Astrocyte (in vitro differentiated cells and primary cell): Measurements from ENCODE around the gene GABRA5. TPM values are rescaled to one million over a fixed set of nuclear protein-coding genes. Genes with fewer than 3 reads are reported as not detected.

Source experiments
- DNase-seq: peaks from one replicate; pipeline ENCODE4 v3.0.0-alpha.2; 2010; ENCODE audit warnings: low read depth
- FAIRE-seq: peaks from 2 replicates; lab custom pipeline; 2011; peaks lifted over from hg19 to GRCh38; lab: Jason Lieb, UNC
- H2AFZ ChIP-seq: 2 replicates; pipeline ENCODE4 v1.6.0; 2012; ENCODE audit warnings: low read depth, low read length, inconsistent platforms
- H3K27ac ChIP-seq: 2 replicates; pipeline ENCODE4 v1.5.1; 2011; ENCODE audit warnings: low read depth, low read length, inconsistent platforms
- H3K27me3 ChIP-seq: 2 replicates; pipeline ENCODE4 v1.6.0; 2011; ENCODE audit warnings: low read length, inconsistent platforms; ENCODE audit not compliant: insufficient read depth
- H3K36me3 ChIP-seq: 2 replicates; pipeline ENCODE4 v1.5.1; 2011; ENCODE audit warnings: low read length, inconsistent platforms; ENCODE audit not compliant: insufficient read depth
- H3K4me1 ChIP-seq: 2 replicates; pipeline ENCODE4 v1.5.1; 2011; ENCODE audit warnings: low read length, inconsistent platforms; ENCODE audit not compliant: insufficient read depth
- H3K4me2 ChIP-seq: 2 replicates; pipeline ENCODE4 v1.6.0; 2012; ENCODE audit warnings: low read length, inconsistent platforms
- H3K4me3 ChIP-seq: 2 replicates; pipeline ENCODE4 v1.5.1; 2011; ENCODE audit warnings: low read depth, mild to moderate bottlenecking, low read length, inconsistent platforms; ENCODE audit not compliant: insufficient read depth
- H3K79me2 ChIP-seq: 2 replicates; pipeline ENCODE4 v1.6.0; 2012; ENCODE audit warnings: mild to moderate bottlenecking, low read length, inconsistent platforms; ENCODE audit not compliant: insufficient read depth
- H3K9ac ChIP-seq: 2 replicates; pipeline ENCODE4 v1.6.0; 2012; ENCODE audit warnings: mild to moderate bottlenecking, low read length, inconsistent platforms
- H3K9me3 ChIP-seq: 2 replicates; pipeline ENCODE4 v1.5.1; 2012; ENCODE audit warnings: low read depth, mild to moderate bottlenecking, low read length, inconsistent platforms; ENCODE audit not compliant: insufficient read depth
- H4K20me1 ChIP-seq: 2 replicates; pipeline ENCODE4 v1.6.0; 2012; ENCODE audit warnings: low read length, inconsistent platforms; ENCODE audit not compliant: insufficient read depth
- H3K27ac Mint-ChIP-seq: one replicate; pipeline ENCODE4 v1.8.0; 2021; ENCODE audit warnings: mild to moderate bottlenecking, mixed read lengths; ENCODE audit not compliant: unreplicated experiment
- H3K27me3 Mint-ChIP-seq: one replicate; pipeline ENCODE4 v1.8.0; 2021; ENCODE audit warnings: low read depth, mixed read lengths; ENCODE audit not compliant: unreplicated experiment
- H3K36me3 Mint-ChIP-seq: one replicate; pipeline ENCODE4 v1.8.0; 2021; ENCODE audit warnings: low read depth, mixed read lengths; ENCODE audit not compliant: unreplicated experiment
- H3K4me1 Mint-ChIP-seq: one replicate; pipeline ENCODE4 v1.8.0; 2021; ENCODE audit warnings: low read depth, mixed read lengths; ENCODE audit not compliant: unreplicated experiment
- H3K4me3 Mint-ChIP-seq: one replicate; pipeline ENCODE4 v1.8.0; 2021; ENCODE audit warnings: mild to moderate bottlenecking, moderate library complexity, mixed read lengths; ENCODE audit not compliant: unreplicated experiment
- H3K9me3 Mint-ChIP-seq: one replicate; pipeline ENCODE4 v1.8.0; 2021; ENCODE audit warnings: mild to moderate bottlenecking, mixed read lengths; ENCODE audit not compliant: unreplicated experiment
- EZH2 ChIP-seq: IDR thresholded peaks from 2 replicates; pipeline ENCODE4 v1.6.1; 2012; ENCODE audit warnings: mild to moderate bottlenecking, low read length, inconsistent platforms; ENCODE audit not compliant: insufficient read depth
- total RNA-seq: library from RNA; stranded (reverse); gene quantifications from 2 replicates; pipeline ENCODE4 v1.2.1, GENCODE V29; 2021
- TF ChIP-seq, protein P1 (sequence below): IDR thresholded peaks from 2 replicates; pipeline ENCODE4 v1.5.1; 2011; ENCODE audit warnings: low read depth, mild to moderate bottlenecking, inconsistent platforms, low read length, moderate library complexity; ENCODE audit not compliant: insufficient read depth

GABRA5 gene
- total RNA-seq, 1 donor from 2014 or later: 7.9 TPM

DNA sequence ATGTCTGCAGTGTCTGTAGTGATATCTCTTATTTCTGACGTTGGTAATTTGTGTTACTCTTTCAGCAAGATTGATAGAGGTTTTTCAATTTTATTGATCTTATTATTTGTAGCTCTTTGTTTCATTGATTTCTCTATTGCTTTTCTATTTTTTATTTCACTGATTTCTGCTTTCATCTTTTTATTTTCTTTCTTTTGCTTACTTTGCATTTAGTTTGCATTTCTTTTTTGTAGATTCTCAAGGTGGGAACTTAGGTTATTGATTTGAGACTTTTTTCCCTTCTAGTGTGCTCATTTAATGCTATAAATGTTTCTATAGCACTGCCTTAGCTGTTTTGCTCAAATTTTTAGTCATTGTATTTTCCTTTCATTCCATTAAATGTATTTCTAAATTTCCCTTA is 54.6 kb downstream of the GABRA5 start:
- Histone ChIP-seq H3K4me2 (no peak overlapping the region), H3K27me3 (no peaks in the 10 kb centered on the region), H3K9ac (no peak overlapping the region), H3K4me1 (no peaks in the 10 kb centered on the region), H3K79me2 (no peaks in the 10 kb centered on the region), H2AFZ (no peak overlapping the region), H3K9me3 (peaks cover 2% of the 10 kb centered on the region), H3K4me3 (no peak overlapping the region), H4K20me1 (no peaks in the 10 kb centered on the region), H3K36me3 (no peaks in the 10 kb centered on the region), H3K27ac (no peak overlapping the region)
- FAIRE-seq (no peak), DNase-seq (no peak)
- no peaks in the 10 kb centered on the region for H3K4me1 Mint-ChIP-seq
- H3K27ac Mint-ChIP-seq: no peak overlapping the region
- no peak overlapping the region for H3K4me3 Mint-ChIP-seq
- H3K27me3 Mint-ChIP-seq: no peaks in the 10 kb centered on the region
- peaks cover 8% of the 10 kb centered on the region for H3K36me3 Mint-ChIP-seq
- H3K9me3 Mint-ChIP-seq: peaks cover 6% of the 10 kb centered on the region
- TF ChIP-seq EZH2: no peak
- TF ChIP-seq, protein P1, sequence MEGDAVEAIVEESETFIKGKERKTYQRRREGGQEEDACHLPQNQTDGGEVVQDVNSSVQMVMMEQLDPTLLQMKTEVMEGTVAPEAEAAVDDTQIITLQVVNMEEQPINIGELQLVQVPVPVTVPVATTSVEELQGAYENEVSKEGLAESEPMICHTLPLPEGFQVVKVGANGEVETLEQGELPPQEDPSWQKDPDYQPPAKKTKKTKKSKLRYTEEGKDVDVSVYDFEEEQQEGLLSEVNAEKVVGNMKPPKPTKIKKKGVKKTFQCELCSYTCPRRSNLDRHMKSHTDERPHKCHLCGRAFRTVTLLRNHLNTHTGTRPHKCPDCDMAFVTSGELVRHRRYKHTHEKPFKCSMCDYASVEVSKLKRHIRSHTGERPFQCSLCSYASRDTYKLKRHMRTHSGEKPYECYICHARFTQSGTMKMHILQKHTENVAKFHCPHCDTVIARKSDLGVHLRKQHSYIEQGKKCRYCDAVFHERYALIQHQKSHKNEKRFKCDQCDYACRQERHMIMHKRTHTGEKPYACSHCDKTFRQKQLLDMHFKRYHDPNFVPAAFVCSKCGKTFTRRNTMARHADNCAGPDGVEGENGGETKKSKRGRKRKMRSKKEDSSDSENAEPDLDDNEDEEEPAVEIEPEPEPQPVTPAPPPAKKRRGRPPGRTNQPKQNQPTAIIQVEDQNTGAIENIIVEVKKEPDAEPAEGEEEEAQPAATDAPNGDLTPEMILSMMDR: no peak

DNA sequence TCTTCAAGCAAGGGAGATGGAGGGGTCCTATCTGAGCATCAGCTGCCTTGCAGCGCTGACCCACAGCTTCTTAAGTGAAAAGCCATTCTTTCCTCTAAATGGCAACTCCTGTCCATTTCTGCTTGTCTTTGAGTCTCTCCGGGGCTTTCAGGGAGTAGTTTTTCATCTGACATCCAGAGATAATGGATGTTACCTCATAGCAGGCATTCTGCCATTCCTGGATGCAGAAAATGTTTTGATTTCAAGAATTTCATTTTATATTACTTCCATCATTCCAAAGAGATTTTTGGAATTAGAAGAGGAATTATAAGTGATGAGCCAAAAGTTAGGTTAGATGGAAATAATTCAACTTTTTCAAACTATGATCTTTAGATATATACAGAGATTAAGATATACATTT is 59.2 kb downstream of the GABRA5 start:
- DNase-seq: no peak
- no peak overlapping the region for H3K9ac ChIP-seq
- no peaks in the 10 kb centered on the region for H3K36me3 Mint-ChIP-seq
- H3K4me3 Mint-ChIP-seq: no peak overlapping the region
- H3K27me3 ChIP-seq: no peaks in the 10 kb centered on the region
- no peak for FAIRE-seq
- H3K4me1 Mint-ChIP-seq: no peaks in the 10 kb centered on the region
- no peak overlapping the region for H3K27ac Mint-ChIP-seq
- H3K4me1 ChIP-seq: no peaks in the 10 kb centered on the region
- no peak overlapping the region for H3K4me3 ChIP-seq
- H3K9me3 ChIP-seq: no peaks in the 10 kb centered on the region
- H2AFZ ChIP-seq: no peak overlapping the region
- TF ChIP-seq, protein P1: no peak
- no peak for TF ChIP-seq EZH2
- H3K27me3 Mint-ChIP-seq: no peaks in the 10 kb centered on the region
- no peaks in the 10 kb centered on the region for H4K20me1 ChIP-seq
- H3K36me3 ChIP-seq: no peaks in the 10 kb centered on the region
- no peak overlapping the region for H3K27ac ChIP-seq
- H3K9me3 Mint-ChIP-seq: peaks cover under 1% of the 10 kb centered on the region
- no peaks in the 10 kb centered on the region for H3K79me2 ChIP-seq
- H3K4me2 ChIP-seq: no peak overlapping the region

DNA sequence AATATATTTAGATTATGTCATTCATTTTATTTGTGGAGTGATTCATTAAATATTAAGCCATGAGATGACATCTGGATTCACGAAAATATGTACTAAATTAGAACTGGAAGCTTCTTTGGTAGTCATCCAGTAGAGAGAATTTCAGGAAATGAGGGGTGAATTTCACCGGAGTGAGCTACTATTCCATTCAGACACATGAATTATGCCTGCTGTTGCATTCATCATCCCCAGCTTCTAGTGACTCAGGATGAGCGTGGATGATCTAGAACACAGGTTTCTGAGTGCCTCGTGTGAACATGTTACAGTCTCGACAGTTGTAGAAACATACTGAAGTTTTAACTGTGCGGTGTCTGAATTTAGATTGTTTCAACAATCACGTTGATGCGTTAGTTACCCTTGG is 61.2 kb downstream of the GABRA5 start:
- no peak overlapping the region for H3K4me3 ChIP-seq
- no peak overlapping the region for H2AFZ ChIP-seq
- no peaks in the 10 kb centered on the region for H3K79me2 ChIP-seq
- Mint-ChIP-seq H3K4me3 (no peak overlapping the region), H3K36me3 (no peaks in the 10 kb centered on the region), H3K27me3 (no peaks in the 10 kb centered on the region), H3K4me1 (no peaks in the 10 kb centered on the region), H3K9me3 (peaks cover 2% of the 10 kb centered on the region), H3K27ac (no peak overlapping the region)
- H3K9ac ChIP-seq: no peak overlapping the region
- H3K9me3 ChIP-seq: no peaks in the 10 kb centered on the region
- no peak for TF ChIP-seq EZH2
- TF ChIP-seq, protein P1: no peak
- no peaks in the 10 kb centered on the region for H3K36me3 ChIP-seq
- no peak overlapping the region for H3K27ac ChIP-seq
- no peak for FAIRE-seq
- no peak for DNase-seq
- no peaks in the 10 kb centered on the region for H3K4me1 ChIP-seq
- no peak overlapping the region for H3K4me2 ChIP-seq
- H4K20me1 ChIP-seq: no peaks in the 10 kb centered on the region
- no peaks in the 10 kb centered on the region for H3K27me3 ChIP-seq
